SK-N-SH treated with all-trans-retinoic acid at 6 μM for 48 hours (cell line): ENCODE results near the gene RSPH4A.
"Not testable (repeated sequence)": the region's sequence is repeated elsewhere in the genome, so short reads cannot be mapped to it uniquely, and the experiment has no call there.

Source experiments
- ATAC-seq: fragments of 200-7000 bp; cut with Tn5 transposase; 3 replicates; pipeline ENCODE4 v1.9.1; 2020; ENCODE audit warnings: mild to moderate bottlenecking, moderate library complexity
- ARNTL ChIP-seq: fragments of 450-650 bp; formaldehyde crosslinking; IDR thresholded peaks from 2 replicates; pipeline ENCODE4 v1.5.0; 2020; ENCODE audit warnings: low read depth, mild to moderate bottlenecking, moderate library complexity, borderline replicate concordance
- CREB5 ChIP-seq: fragments of 250-450 bp; sonication (Bioruptor Pico); IDR thresholded peaks from 2 replicates; pipeline ENCODE4 v1.5.1; 2020; ENCODE audit warnings: low read depth, mild to moderate bottlenecking, moderate library complexity
- CSDC2 ChIP-seq: fragments of 250-450 bp; sonication (Bioruptor Pico); IDR thresholded peaks from 2 replicates; pipeline ENCODE4 v1.5.0; 2020; ENCODE audit warnings: mild to moderate bottlenecking, moderate library complexity
- CSRNP3 ChIP-seq: fragments of 250-450 bp; sonication (Bioruptor Pico); IDR thresholded peaks from 2 replicates; pipeline ENCODE4 v1.5.1; 2021; ENCODE audit warnings: mild to moderate bottlenecking, moderate library complexity
- ESRRG ChIP-seq: fragments of 250-450 bp; sonication (Bioruptor Pico); IDR thresholded peaks from 2 replicates; pipeline ENCODE4 v1.6.1; 2021; ENCODE audit warnings: mild to moderate bottlenecking
- GLIS3 ChIP-seq: fragments of 250-450 bp; sonication (Bioruptor Pico); IDR thresholded peaks from 2 replicates; pipeline ENCODE4 v1.5.0; 2020; ENCODE audit warnings: mild to moderate bottlenecking, moderate library complexity
- PATZ1 ChIP-seq: fragments of 250-450 bp; sonication (Bioruptor Pico); IDR thresholded peaks from 2 replicates; pipeline ENCODE4 v1.8.0; 2020; ENCODE audit warnings: mild to moderate bottlenecking, moderate library complexity, borderline replicate concordance
- POU6F1 ChIP-seq: fragments of 250-450 bp; sonication (Bioruptor Pico); IDR thresholded peaks from 2 replicates; pipeline ENCODE4 v1.8.0; 2021; ENCODE audit warnings: low read depth, mild to moderate bottlenecking, moderate library complexity, borderline replicate concordance
- PPARA ChIP-seq: fragments of 250-450 bp; sonication (Bioruptor Pico); IDR thresholded peaks from 2 replicates; pipeline ENCODE4 v1.5.0; 2020; ENCODE audit warnings: mild to moderate bottlenecking, borderline replicate concordance
- RARB ChIP-seq: fragments of 250-450 bp; sonication (Bioruptor Pico); IDR thresholded peaks from 2 replicates; pipeline ENCODE4 v1.8.0; 2021; ENCODE audit warnings: mild to moderate bottlenecking, moderate library complexity
- TCF4 ChIP-seq: fragments of 250-450 bp; sonication (Bioruptor Pico); IDR thresholded peaks from 2 replicates; pipeline ENCODE4 v1.8.0; 2021; ENCODE audit warnings: mild to moderate bottlenecking, moderate library complexity, borderline replicate concordance
- TOX ChIP-seq: fragments of 250-450 bp; sonication (Bioruptor Pico); IDR thresholded peaks from 2 replicates; pipeline ENCODE4 v1.8.0; 2021; ENCODE audit warnings: mild to moderate bottlenecking, moderate library complexity, borderline replicate concordance
- TSHZ2 ChIP-seq: fragments of 250-450 bp; sonication (Bioruptor Pico); IDR thresholded peaks from 2 replicates; pipeline ENCODE4 v1.5.0; 2020; ENCODE audit warnings: mild to moderate bottlenecking, moderate library complexity
- ZFP3 ChIP-seq: fragments of 250-450 bp; sonication (Bioruptor Pico); IDR thresholded peaks from 2 replicates; pipeline ENCODE4 v1.5.0; 2020; ENCODE audit warnings: mild to moderate bottlenecking, moderate library complexity
- ZFP30 ChIP-seq: fragments of 450-650 bp; formaldehyde crosslinking; IDR thresholded peaks from 2 replicates; pipeline ENCODE4 v1.5.0; 2022; ENCODE audit warnings: mild to moderate bottlenecking, moderate library complexity
- ZNF565 ChIP-seq: fragments of 450-650 bp; formaldehyde crosslinking; conservative IDR thresholded peaks from 2 replicates; pipeline ENCODE4 v1.5.0; 2020; ENCODE audit warnings: low read depth, mild to moderate bottlenecking, moderate library complexity
- ZNF70 ChIP-seq: fragments of 450-650 bp; formaldehyde crosslinking; IDR thresholded peaks from 2 replicates; pipeline ENCODE4 v1.5.0; 2020; ENCODE audit warnings: mild to moderate bottlenecking, moderate library complexity
- ZNF8 ChIP-seq: fragments of 450-650 bp; formaldehyde crosslinking; IDR thresholded peaks from 2 replicates; pipeline ENCODE4 v1.5.0; 2020; ENCODE audit warnings: mild to moderate bottlenecking, moderate library complexity

The RSPH4A gene

GRCh38 chr6:116596815-116597214 lies 19.5 kb upstream of the RSPH4A start:
- no peak; the same call in 2 of the 3 replicates for ATAC-seq
- TF ChIP-seq ZNF565 (CRISPR knock-in tag) (no peak), POU6F1 (CRISPR knock-in tag) (no peak), ZFP3 (CRISPR knock-in tag) (no peak), ARNTL (no peak), TOX (CRISPR knock-in tag) (no peak), ESRRG (CRISPR knock-in tag) (no peak), ZNF8 (no peak), PATZ1 (CRISPR knock-in tag) (no peak)

GRCh38 chr6:116603916-116604315 lies 12.4 kb upstream of the RSPH4A start:
- not testable (repeated sequence) for ATAC-seq

GRCh38 chr6:116604868-116605267 lies 11.4 kb upstream of the RSPH4A start:
- not testable (repeated sequence) for ATAC-seq

GRCh38 chr6:116605935-116606334 lies 10.3 kb upstream of the RSPH4A start:
- TF ChIP-seq PPARA (CRISPR knock-in tag) (no peak), ZNF70 (no peak), TCF4 (CRISPR knock-in tag) (no peak), ZFP30 (CRISPR knock-in tag) (no peak), CSDC2 (CRISPR knock-in tag) (no peak), ARNTL (no peak), ZFP3 (CRISPR knock-in tag) (no peak), ZNF565 (CRISPR knock-in tag) (no peak), PATZ1 (CRISPR knock-in tag) (no peak), ESRRG (CRISPR knock-in tag) (no peak), GLIS3 (CRISPR knock-in tag) (no peak), ZNF8 (no peak), RARB (no peak), TSHZ2 (no peak), CREB5 (no peak), CSRNP3 (CRISPR knock-in tag) (no peak)
- no peak for ATAC-seq
